SU-DHL-6 (cell line): ENCODE results near the gene CDKAL1.

ENCODE experiments used
- CTCF ChIP-seq: fragments of 200-600 bp; sonication (generic); IDR thresholded peaks from one replicate; pipeline ENCODE4 v1.5.1; 2017; ENCODE audit warnings: antibody characterized with exemption, mild to moderate bottlenecking, low read length, moderate library complexity; ENCODE audit not compliant: insufficient read depth, poor library complexity, severe bottlenecking
- EZH2phosphoT487 ChIP-seq: fragments of 200-600 bp; sonication (generic), shearing (Covaris generic); conservative IDR thresholded peaks from 2 replicates; pipeline ENCODE4 v1.6.1; 2018; ENCODE audit warnings: mild to moderate bottlenecking, antibody characterized with exemption, low read length, moderate library complexity, mixed read lengths

- TF ChIP-seq CTCF (no peak), EZH2phosphoT487 (no peak)
Observed at GRCh38 chr6:21246075-21246474, 711.8 kb downstream of the CDKAL1 start.
